K562 (cell line): ENCODE results near the gene SLC34A3. TPM values are rescaled to one million over a fixed set of nuclear protein-coding genes. Genes with fewer than 3 reads are reported as not detected.

Experiments
- CBX3 ChIP-seq, 2 experiments: IDR thresholded peaks; 1 replicate in 1 of 2; 2 replicates in 1 of 2; pipeline ENCODE4 v1.6.1; 2012; ENCODE audit warnings: inconsistent platforms in 2 of 2, low read length in 2 of 2, borderline replicate concordance in 1 of 2, control low read depth in 1 of 2
- DMBX1 ChIP-seq: fragments of 250-450 bp; sonication (Bioruptor Pico); IDR thresholded peaks from 2 replicates; pipeline ENCODE4 v1.8.0; 2022; ENCODE audit warnings: inconsistent platforms, mild to moderate bottlenecking, moderate library complexity, borderline replicate concordance
- EZH2 ChIP-seq: IDR thresholded peaks from 2 replicates; pipeline ENCODE4 v1.6.1; 2012; ENCODE audit warnings: low read depth, mild to moderate bottlenecking, inconsistent platforms, low read length, borderline replicate concordance
- GTF2A2 ChIP-seq: IDR thresholded peaks from 2 replicates; pipeline ENCODE4 v1.6.1; 2016; ENCODE audit warnings: mild to moderate bottlenecking, missing genetic modification characterization, missing compliant biosample characterization
- KDM4B ChIP-seq, 2 experiments: fragments of 450-650 bp in 1 of 2; sonication (generic) in 1 of 2; IDR thresholded peaks; 2 replicates each; pipeline ENCODE4 v1.6.1; 2016 to 2017; ENCODE audit warnings: borderline replicate concordance in 2 of 2, antibody characterized with exemption in 1 of 2, low read depth in 1 of 2, mild to moderate bottlenecking in 1 of 2
- NR4A1 ChIP-seq, 2 experiments: fragments of 250-450 bp in 1 of 2; fragments of 450-650 bp in 1 of 2; sonication (Bioruptor Pico) in 1 of 2; IDR thresholded peaks; 2 replicates each; pipeline versions ENCODE4 v1.4.0 to v1.6.1; 2016 to 2020; ENCODE audit warnings: mild to moderate bottlenecking in 2 of 2, missing compliant biosample characterization in 1 of 2, missing genetic modification characterization in 1 of 2, moderate library complexity in 1 of 2
- PURB ChIP-seq: sonication (generic); formaldehyde crosslinking; IDR thresholded peaks from 2 replicates; pipeline ENCODE4 v1.9.0; 2021; ENCODE audit warnings: low read depth, mild to moderate bottlenecking, missing genetic modification reagents
- SMAD2 ChIP-seq: fragments of 150-350 bp; IDR thresholded peaks from 2 replicates; pipeline ENCODE4 v1.6.1; 2014; ENCODE audit warnings: low read depth, mild to moderate bottlenecking, low read length
- SRF ChIP-seq, 2 experiments: fragments of 250-450, 450-650 bp in 1 of 2; sonication (Bioruptor Pico) in 1 of 2; sonication (generic) in 1 of 2; formaldehyde crosslinking; IDR thresholded peaks; 2 replicates each; pipeline versions ENCODE4 v1.5.0 to v1.5.1; 2020 to 2022; ENCODE audit warnings: mild to moderate bottlenecking in 1 of 2, missing genetic modification reagents in 1 of 2
- ZBTB17 ChIP-seq: fragments of 450-650 bp; formaldehyde crosslinking; IDR thresholded peaks from 2 replicates; pipeline ENCODE4 v1.4.0; 2020; ENCODE audit warnings: mild to moderate bottlenecking
- ZFX ChIP-seq: sonication (generic); formaldehyde crosslinking; IDR thresholded peaks from 2 replicates; pipeline ENCODE4 v1.8.0; 2022; ENCODE audit warnings: mild to moderate bottlenecking, missing genetic modification reagents, moderate library complexity
- ZNF175 ChIP-seq: fragments of 200-800 bp; sonication (Bioruptor generic); IDR thresholded peaks from 2 replicates; pipeline ENCODE4 v1.6.1; 2016; ENCODE audit warnings: low read depth, mild to moderate bottlenecking, missing genetic modification characterization, missing compliant biosample characterization
- ZNF445 ChIP-seq: fragments of 250-450 bp; sonication (Bioruptor Pico); IDR thresholded peaks from 2 replicates; pipeline ENCODE4 v1.4.0; 2020; ENCODE audit warnings: low read depth, mild to moderate bottlenecking, moderate library complexity
- ZNF644 ChIP-seq: fragments of 200-800 bp; sonication (Bioruptor generic); IDR thresholded peaks from 2 replicates; pipeline ENCODE4 v1.6.1; 2016; ENCODE audit warnings: low read depth, missing genetic modification characterization, missing compliant biosample characterization
- polyA plus RNA-seq, 8 experiments: library from polyadenylated mRNA; depleted of rRNA in 4 of 8; stranded (reverse) in 5 of 8; unstranded in 3 of 8; fragments of >200 nt; fragmentation: Nextera tagmentation in 2 of 8; fragmentation: Illumina TruSeq in 1 of 8; extraction: Ambion mirVana in 2 of 8; extraction: Trizol in 1 of 8; gene quantifications; 2 replicates each; pipeline versions ENCODE4 v1.2.1 to v1.2.3, GENCODE V29; 2011 to 2014; ENCODE audit warnings: inconsistent platforms in 1 of 8, missing spikeins in 1 of 8
- total RNA-seq, 7 experiments: library from RNA; depleted of rRNA in 6 of 7; stranded (reverse); fragments of >200 nt in 6 of 7; fragmentation: Illumina TruSeq in 2 of 7; extraction: Trizol in 2 of 7; gene quantifications; 2 replicates each; pipeline versions ENCODE4 v1.2.1 to v1.2.3, GENCODE V29; 2011 to 2021; ENCODE audit warnings: low replicate concordance in 1 of 7
- TF ChIP-seq, protein P1 (sequence below): sonication (generic); formaldehyde crosslinking; IDR thresholded peaks from 2 replicates; pipeline ENCODE4 v1.8.1; 2023; ENCODE audit warnings: mild to moderate bottlenecking, missing genetic modification reagents
- TF ChIP-seq, protein P2 (sequence below): fragments of 250-450 bp; sonication (Bioruptor Pico); IDR thresholded peaks from 2 replicates; pipeline ENCODE4 v1.5.0; 2021
- TF ChIP-seq, protein P3 (sequence below): fragments of 250-450 bp; sonication (Bioruptor Pico); IDR thresholded peaks from 2 replicates; pipeline ENCODE4 v1.4.0; 2020
- TF ChIP-seq, protein P4 (sequence below): sonication (generic); formaldehyde crosslinking; IDR thresholded peaks from 2 replicates; pipeline ENCODE4 v1.8.0; 2022; ENCODE audit warnings: missing genetic modification reagents, mild to moderate bottlenecking, moderate library complexity, borderline replicate concordance

SLC34A3 gene
- total and polyA plus RNA-seq, 9 of the 15 experiments (the other 6 are each of a cell fraction or from before 2014, with no cell fraction given), result not detected

DNA sequence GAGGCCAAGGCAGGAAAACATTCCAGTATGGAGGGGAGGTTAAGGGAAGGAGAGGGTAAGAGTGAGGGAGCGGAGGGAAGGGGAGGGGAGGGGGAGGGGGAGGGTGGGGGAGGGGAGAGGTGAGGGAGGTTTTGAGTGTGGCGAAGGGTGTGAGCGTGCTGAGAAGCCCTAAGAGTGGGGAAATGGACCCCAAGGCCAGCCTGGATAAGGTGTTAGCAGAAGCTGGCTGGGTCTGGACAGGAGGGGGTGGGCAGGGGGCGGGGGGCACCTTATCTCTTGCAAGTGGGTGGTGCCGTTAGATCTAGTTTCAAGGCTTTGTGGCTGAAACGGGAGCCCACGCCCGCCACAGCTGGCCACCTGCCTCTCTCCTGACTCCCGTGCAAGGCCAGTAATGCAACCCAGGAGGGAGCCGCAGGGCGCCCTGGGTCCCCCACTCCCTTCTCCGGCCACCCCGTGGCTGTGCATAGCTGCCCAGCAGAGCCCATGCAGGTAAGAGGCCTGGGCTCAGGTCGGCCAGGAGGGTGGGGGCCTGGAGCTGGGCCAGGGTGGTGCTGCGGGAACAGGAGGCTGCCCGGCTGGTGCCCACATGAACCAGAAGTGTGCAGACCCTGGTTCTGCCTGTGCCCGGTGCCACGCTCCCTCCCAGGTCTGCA is 2.7 kb upstream of the SLC34A3 start (continued):
- TF ChIP-seq ZNF175 (CRISPR knock-in tag) (no peak), KDM4B (IDR thresholded peaks at IDR 0.05; ENCODE audit: borderline replicate concordance in 2 of 2, low read depth in 1 of 2) (no peak), DMBX1 (CRISPR knock-in tag) (no peak), GTF2A2 (tag) (no peak), PURB (CRISPR knock-in tag) (no peak), ZFX (peak; percentile 17; the same call in 1 of the 2 replicates), EZH2 (no peak), SMAD2 (no peak), CBX3 (IDR thresholded peaks at IDR 0.05; ENCODE audit: borderline replicate concordance in 1 of 2, low read length in 2 of 2) (no peak), ZNF644 (no peak), NR4A1 (CRISPR knock-in tag; IDR thresholded peaks at IDR 0.05) (no peak), NR4A1 (tag; IDR thresholded peaks at IDR 0.05) (no peak), SRF (CRISPR knock-in tag; IDR thresholded peaks at IDR 0.05) (no peak), ZBTB17 (CRISPR knock-in tag) (no peak), ZNF445 (CRISPR knock-in tag) (no peak)
- TF ChIP-seq, protein P1, sequence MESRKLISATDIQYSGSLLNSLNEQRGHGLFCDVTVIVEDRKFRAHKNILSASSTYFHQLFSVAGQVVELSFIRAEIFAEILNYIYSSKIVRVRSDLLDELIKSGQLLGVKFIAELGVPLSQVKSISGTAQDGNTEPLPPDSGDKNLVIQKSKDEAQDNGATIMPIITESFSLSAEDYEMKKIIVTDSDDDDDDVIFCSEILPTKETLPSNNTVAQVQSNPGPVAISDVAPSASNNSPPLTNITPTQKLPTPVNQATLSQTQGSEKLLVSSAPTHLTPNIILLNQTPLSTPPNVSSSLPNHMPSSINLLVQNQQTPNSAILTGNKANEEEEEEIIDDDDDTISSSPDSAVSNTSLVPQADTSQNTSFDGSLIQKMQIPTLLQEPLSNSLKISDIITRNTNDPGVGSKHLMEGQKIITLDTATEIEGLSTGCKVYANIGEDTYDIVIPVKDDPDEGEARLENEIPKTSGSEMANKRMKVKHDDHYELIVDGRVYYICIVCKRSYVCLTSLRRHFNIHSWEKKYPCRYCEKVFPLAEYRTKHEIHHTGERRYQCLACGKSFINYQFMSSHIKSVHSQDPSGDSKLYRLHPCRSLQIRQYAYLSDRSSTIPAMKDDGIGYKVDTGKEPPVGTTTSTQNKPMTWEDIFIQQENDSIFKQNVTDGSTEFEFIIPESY (CRISPR knock-in tag), result no peak
- TF ChIP-seq, protein P2, sequence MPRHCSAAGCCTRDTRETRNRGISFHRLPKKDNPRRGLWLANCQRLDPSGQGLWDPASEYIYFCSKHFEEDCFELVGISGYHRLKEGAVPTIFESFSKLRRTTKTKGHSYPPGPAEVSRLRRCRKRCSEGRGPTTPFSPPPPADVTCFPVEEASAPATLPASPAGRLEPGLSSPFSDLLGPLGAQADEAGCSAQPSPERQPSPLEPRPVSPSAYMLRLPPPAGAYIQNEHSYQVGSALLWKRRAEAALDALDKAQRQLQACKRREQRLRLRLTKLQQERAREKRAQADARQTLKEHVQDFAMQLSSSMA (CRISPR knock-in tag), result no peak
- TF ChIP-seq, protein P3, sequence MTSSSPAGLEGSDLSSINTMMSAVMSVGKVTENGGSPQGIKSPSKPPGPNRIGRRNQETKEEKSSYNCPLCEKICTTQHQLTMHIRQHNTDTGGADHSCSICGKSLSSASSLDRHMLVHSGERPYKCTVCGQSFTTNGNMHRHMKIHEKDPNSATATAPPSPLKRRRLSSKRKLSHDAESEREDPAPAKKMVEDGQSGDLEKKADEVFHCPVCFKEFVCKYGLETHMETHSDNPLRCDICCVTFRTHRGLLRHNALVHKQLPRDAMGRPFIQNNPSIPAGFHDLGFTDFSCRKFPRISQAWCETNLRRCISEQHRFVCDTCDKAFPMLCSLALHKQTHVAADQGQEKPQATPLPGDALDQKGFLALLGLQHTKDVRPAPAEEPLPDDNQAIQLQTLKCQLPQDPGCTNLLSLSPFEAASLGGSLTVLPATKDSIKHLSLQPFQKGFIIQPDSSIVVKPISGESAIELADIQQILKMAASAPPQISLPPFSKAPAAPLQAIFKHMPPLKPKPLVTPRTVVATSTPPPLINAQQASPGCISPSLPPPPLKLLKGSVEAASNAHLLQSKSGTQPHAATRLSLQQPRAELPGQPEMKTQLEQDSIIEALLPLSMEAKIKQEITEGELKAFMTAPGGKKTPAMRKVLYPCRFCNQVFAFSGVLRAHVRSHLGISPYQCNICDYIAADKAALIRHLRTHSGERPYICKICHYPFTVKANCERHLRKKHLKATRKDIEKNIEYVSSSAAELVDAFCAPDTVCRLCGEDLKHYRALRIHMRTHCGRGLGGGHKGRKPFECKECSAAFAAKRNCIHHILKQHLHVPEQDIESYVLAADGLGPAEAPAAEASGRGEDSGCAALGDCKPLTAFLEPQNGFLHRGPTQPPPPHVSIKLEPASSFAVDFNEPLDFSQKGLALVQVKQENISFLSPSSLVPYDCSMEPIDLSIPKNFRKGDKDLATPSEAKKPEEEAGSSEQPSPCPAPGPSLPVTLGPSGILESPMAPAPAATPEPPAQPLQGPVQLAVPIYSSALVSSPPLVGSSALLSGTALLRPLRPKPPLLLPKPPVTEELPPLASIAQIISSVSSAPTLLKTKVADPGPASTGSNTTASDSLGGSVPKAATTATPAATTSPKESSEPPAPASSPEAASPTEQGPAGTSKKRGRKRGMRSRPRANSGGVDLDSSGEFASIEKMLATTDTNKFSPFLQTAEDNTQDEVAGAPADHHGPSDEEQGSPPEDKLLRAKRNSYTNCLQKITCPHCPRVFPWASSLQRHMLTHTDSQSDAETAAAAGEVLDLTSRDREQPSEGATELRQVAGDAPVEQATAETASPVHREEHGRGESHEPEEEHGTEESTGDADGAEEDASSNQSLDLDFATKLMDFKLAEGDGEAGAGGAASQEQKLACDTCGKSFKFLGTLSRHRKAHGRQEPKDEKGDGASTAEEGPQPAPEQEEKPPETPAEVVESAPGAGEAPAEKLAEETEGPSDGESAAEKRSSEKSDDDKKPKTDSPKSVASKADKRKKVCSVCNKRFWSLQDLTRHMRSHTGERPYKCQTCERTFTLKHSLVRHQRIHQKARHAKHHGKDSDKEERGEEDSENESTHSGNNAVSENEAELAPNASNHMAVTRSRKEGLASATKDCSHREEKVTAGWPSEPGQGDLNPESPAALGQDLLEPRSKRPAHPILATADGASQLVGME, result no peak
- TF ChIP-seq, protein P4, sequence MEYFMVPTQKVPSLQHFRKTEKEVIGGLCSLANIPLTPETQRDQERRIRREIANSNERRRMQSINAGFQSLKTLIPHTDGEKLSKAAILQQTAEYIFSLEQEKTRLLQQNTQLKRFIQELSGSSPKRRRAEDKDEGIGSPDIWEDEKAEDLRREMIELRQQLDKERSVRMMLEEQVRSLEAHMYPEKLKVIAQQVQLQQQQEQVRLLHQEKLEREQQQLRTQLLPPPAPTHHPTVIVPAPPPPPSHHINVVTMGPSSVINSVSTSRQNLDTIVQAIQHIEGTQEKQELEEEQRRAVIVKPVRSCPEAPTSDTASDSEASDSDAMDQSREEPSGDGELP (CRISPR knock-in tag), result no peak; the same call in 1 of the 2 replicates
